OCI-LY7 (cell line): ENCODE results near the gene SH3RF3. TPM values are rescaled to one million over a fixed set of nuclear protein-coding genes. Genes with fewer than 3 reads are reported as not detected.

ENCODE experiments used
- BruUV-seq: library from RNA; stranded (reverse); fragments of 400-500 nt; replicated peaks from 2 replicates; lab custom pipeline; 2021; lab: Mats Ljungman, UMichigan
- CTCF ChIA-PET: fragments of 300-600 bp; sonication (Branson Sonifier 250); formaldehyde crosslinking; loops from one replicate; lab custom pipeline; 2022; ENCODE audit warnings: antibody characterized with exemption; ENCODE audit not compliant: unreplicated experiment; lab: Charles Lee
- POLR2A ChIA-PET: fragments of 300-600 bp; sonication (Branson Sonifier 250); formaldehyde crosslinking; loops from one replicate; lab custom pipeline; 2022; ENCODE audit warnings: antibody characterized with exemption; lab: Charles Lee
- DNase-seq: peaks from one replicate; pipeline ENCODE4 v3.0.0-alpha.2; 2015; ENCODE audit warnings: low spot score
- H2AFZ ChIP-seq: fragments of 200-600 bp; sonication (generic), shearing (Covaris generic); 2 replicates; pipeline ENCODE4 v1.6.1; 2014; ENCODE audit warnings: mild to moderate bottlenecking, antibody characterized with exemption, low read length, moderate library complexity
- H3K27ac ChIP-seq: fragments of 200-600 bp; sonication (generic); 2 replicates; pipeline ENCODE4 v1.5.1; 2014; ENCODE audit warnings: mixed run types, low read depth, mild to moderate bottlenecking, moderate library complexity, low read length, inconsistent platforms; ENCODE audit not compliant: poor library complexity, severe bottlenecking
- H3K36me3 ChIP-seq: fragments of 200-600 bp; sonication (generic); 2 replicates; pipeline ENCODE4 v1.6.1; 2014; ENCODE audit warnings: mild to moderate bottlenecking, antibody characterized with exemption, low read length, moderate library complexity, mixed read lengths; ENCODE audit not compliant: insufficient read depth
- H3K4me1 ChIP-seq: fragments of 200-600 bp; sonication (generic); 2 replicates; pipeline ENCODE4 v1.5.1; 2014; ENCODE audit warnings: mild to moderate bottlenecking, low read length; ENCODE audit not compliant: insufficient read depth, poor library complexity, severe bottlenecking
- H3K4me2 ChIP-seq: fragments of 200-600 bp; sonication (generic); 2 replicates; pipeline ENCODE4 v1.6.1; 2014; ENCODE audit warnings: mild to moderate bottlenecking, low read length
- H3K4me3 ChIP-seq: fragments of 200-600 bp; sonication (generic); 2 replicates; pipeline ENCODE4 v1.5.1; 2014; ENCODE audit warnings: mild to moderate bottlenecking, low read depth, low read length; ENCODE audit not compliant: poor library complexity, severe bottlenecking
- H3K79me2 ChIP-seq: fragments of 200-600 bp; sonication (generic); 2 replicates; pipeline ENCODE4 v1.6.1; 2016; ENCODE audit warnings: low read depth, mild to moderate bottlenecking, low read length, moderate library complexity, mixed read lengths; ENCODE audit not compliant: insufficient read depth
- H3K9me2 ChIP-seq: fragments of 200-600 bp; sonication (generic); 2 replicates; pipeline ENCODE4 v1.6.1; 2016; ENCODE audit warnings: mild to moderate bottlenecking, low read length, mixed read lengths; ENCODE audit not compliant: insufficient read depth
- H3K9me3 ChIP-seq: fragments of 200-600 bp; sonication (generic); 2 replicates; pipeline ENCODE4 v1.6.1; 2014; ENCODE audit warnings: mild to moderate bottlenecking, mixed run types, low read length, mixed read lengths
- H4K20me1 ChIP-seq: fragments of 200-600 bp; sonication (generic); 2 replicates; pipeline ENCODE4 v1.6.1; 2014; ENCODE audit warnings: mild to moderate bottlenecking, antibody characterized with exemption, low read length, moderate library complexity, mixed read lengths; ENCODE audit not compliant: insufficient read depth
- EZH2phosphoT487 ChIP-seq: fragments of 200-600 bp; sonication (generic); IDR thresholded peaks from 2 replicates; pipeline ENCODE4 v1.6.1; 2018; ENCODE audit warnings: low read depth, borderline replicate concordance, mild to moderate bottlenecking, mixed run types, antibody characterized with exemption, low read length, moderate library complexity, mixed read lengths
- intact Hi-C: fragments of 100-400 bp; cut with micrococcal nuclease; formaldehyde crosslinking; loops from one replicate; pipeline ENCODE4 v1.10.0; 2022; ENCODE audit not compliant: unreplicated experiment
- total RNA-seq, 2 experiments: library from RNA; depleted of rRNA in 1 of 2; stranded (reverse); fragments of >200 nt in 1 of 2; shearing (Covaris generic) in 1 of 2; gene quantifications; 2 replicates each; pipeline ENCODE4 v1.2.3, GENCODE V29; 2014 to 2022
- TF ChIP-seq, protein P1 (sequence below): fragments of 200-600 bp; sonication (generic); conservative IDR thresholded peaks from 2 replicates; pipeline ENCODE4 v1.5.1; 2014; ENCODE audit warnings: mild to moderate bottlenecking, antibody characterized with exemption, low read length, moderate library complexity, mixed read lengths

Gene SH3RF3
- total RNA-seq, 2 experiments from 2014 or later, result not detected

- ChIA-PET POLR2A (no interaction called here), CTCF (no interaction called here)
- Histone ChIP-seq H4K20me1 (no peaks in the 10 kb centered on the region), H2AFZ (no peak overlapping the region), H3K27ac (no peak overlapping the region), H3K36me3 (no peaks in the 10 kb centered on the region), H3K4me3 (no peak overlapping the region), H3K9me2 (no peaks in the 10 kb centered on the region), H3K9me3 (no peaks in the 10 kb centered on the region), H3K4me1 (no peaks in the 10 kb centered on the region), H3K4me2 (no peak overlapping the region), H3K79me2 (no peaks in the 10 kb centered on the region)
- BruUV-seq, result no TSS peak
- DNase-seq, result no peak
- intact Hi-C loops, result no loop called here
- TF ChIP-seq, protein P1, sequence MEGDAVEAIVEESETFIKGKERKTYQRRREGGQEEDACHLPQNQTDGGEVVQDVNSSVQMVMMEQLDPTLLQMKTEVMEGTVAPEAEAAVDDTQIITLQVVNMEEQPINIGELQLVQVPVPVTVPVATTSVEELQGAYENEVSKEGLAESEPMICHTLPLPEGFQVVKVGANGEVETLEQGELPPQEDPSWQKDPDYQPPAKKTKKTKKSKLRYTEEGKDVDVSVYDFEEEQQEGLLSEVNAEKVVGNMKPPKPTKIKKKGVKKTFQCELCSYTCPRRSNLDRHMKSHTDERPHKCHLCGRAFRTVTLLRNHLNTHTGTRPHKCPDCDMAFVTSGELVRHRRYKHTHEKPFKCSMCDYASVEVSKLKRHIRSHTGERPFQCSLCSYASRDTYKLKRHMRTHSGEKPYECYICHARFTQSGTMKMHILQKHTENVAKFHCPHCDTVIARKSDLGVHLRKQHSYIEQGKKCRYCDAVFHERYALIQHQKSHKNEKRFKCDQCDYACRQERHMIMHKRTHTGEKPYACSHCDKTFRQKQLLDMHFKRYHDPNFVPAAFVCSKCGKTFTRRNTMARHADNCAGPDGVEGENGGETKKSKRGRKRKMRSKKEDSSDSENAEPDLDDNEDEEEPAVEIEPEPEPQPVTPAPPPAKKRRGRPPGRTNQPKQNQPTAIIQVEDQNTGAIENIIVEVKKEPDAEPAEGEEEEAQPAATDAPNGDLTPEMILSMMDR, result no peak
- TF ChIP-seq EZH2phosphoT487, result no peak
Measured at GRCh38 chr2:109448207-109448606, 319.2 kb downstream of the SH3RF3 start.

DNA sequence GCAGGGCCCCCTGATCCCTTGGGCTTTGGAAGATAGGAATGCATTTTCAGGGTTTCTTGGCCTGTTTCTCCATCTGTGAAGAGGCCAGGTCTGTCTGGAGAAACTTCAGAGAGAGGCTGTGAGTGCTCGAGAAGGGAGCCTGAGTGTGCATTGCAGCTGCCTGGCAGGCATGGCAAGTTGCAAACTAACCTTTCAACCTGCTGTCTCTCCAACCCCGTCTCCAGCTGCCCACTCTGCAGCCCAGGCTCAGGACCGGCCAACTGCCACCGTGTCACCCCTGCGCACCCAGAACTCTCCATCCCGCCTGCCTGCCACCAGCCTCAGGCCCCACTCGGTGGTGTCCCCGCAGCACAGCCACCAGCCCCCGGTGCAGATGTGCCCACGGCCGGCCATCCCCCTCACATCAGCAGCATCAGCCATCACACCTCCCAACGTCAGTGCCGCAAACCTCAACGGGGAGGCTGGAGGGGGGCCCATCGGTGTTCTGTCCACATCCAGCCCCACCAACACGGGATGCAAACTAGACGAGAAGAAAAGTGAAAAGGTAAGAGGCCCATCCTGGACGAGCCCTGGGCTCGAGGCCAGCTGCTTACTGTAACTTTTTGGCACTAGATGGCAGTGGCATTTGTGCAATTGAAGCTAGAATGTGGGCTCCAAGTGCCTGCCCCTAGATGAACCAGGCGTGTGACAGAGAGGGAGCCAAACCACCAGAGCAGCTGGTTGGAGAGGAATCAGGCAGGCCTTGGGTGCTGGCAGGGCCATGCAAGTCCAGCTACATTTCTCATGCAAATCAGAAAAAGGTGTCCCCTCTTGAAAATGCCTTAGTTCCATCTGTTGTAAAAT, 320.2 kb downstream of the SH3RF3 start:
- ChIA-PET POLR2A (no interaction called here), CTCF (no interaction called here)
- intact Hi-C loops, result loop anchor here (1.0 kb wide), 1 partner anchor 61 kb away; no protein-coding TSS in a partner anchor

More for the DNA sequence above, 320.2 kb downstream of the SH3RF3 start:
- Histone ChIP-seq H3K9me2 (no peaks in the 10 kb centered on the region), H3K27ac (no peak overlapping the region), H3K4me3 (no peak overlapping the region), H3K4me1 (no peaks in the 10 kb centered on the region), H3K36me3 (no peaks in the 10 kb centered on the region), H3K9me3 (no peaks in the 10 kb centered on the region), H2AFZ (no peak overlapping the region), H3K79me2 (no peaks in the 10 kb centered on the region), H3K4me2 (no peak overlapping the region), H4K20me1 (no peaks in the 10 kb centered on the region)
- DNase-seq, result no peak
- no TSS peak for BruUV-seq
- TF ChIP-seq, protein P1, result no peak
- no peak for TF ChIP-seq EZH2phosphoT487
